HG02571 (cell line): ENCODE data around the gene ANGPTL2.

Source experiments
- ATAC-seq: cut with Tn5 transposase; IDR thresholded peaks from one replicate; pipeline ENCODE4 v1.9.1; 2021; ENCODE audit warnings: mild to moderate bottlenecking, moderate library complexity; ENCODE audit not compliant: unreplicated experiment

Gene ANGPTL2

GRCh38 chr9:127056446-127056845 lies 66.0 kb downstream of the ANGPTL2 start:
- ATAC-seq = no peak

- ATAC-seq = no peak
These were observed 66.6 kb downstream of the ANGPTL2 start for GRCh38 chr9:127055745-127056402.

DNA sequence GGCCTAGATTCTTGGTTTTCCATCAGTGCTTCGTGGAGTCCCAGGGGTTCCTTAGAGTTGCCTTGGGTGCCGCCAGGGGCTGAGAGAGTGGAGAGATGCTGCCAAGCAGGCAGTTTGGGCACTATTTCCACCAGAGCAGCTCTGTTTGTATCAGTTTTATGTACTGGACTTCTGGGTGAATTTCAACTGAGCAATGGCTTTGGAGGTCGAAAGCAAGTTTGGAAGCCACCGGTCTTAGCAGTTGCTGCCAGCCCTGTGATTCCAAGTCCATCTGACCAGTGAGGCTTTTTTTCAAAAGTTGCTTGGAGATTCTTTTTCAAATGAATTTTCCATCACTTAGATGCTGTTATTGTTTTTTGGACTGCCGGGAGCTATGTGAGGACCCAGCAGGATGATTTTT lies 68.5 kb downstream of the ANGPTL2 start:
- no peak for ATAC-seq

- ATAC-seq = no peak
These were observed 69.2 kb downstream of the ANGPTL2 start for GRCh38 chr9:127053057-127053821.

DNA sequence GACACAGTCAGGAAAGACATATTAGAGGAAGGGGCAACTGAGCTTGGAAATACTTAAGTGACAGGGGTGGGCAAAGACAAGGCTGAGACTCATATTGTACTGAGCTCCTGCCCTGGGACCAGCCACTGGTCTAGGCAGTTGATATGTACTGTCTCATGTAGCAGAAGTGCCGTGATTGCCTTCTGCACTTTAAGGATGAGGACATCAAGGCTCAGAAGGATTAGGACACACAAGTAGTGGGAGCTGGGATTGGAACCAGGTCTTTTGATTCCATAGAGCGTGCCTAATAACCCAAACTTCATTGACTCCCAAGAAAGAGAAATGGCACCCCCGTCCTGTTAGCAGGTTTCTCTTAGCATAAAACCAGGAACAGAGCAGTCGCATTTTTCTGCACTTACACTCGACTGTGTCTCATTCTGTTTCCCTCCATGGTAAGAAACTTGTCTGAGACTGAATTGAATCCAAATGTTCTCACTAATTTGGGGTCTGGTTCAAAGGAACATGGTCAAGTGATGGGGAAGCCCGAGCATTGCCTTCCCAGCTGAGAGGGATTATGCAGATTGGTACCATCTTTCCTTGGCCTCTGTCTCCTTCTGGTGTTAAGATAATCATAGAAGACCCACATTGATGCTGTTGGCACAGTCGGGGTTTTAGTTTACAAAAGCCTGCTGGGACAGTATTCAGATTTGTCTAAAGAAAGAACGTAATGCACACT lies 70.4 kb downstream of the ANGPTL2 start:
- ATAC-seq = no peak

GRCh38 chr9:127050591-127051001 lies 71.8 kb downstream of the ANGPTL2 start:
- no peak for ATAC-seq

DNA sequence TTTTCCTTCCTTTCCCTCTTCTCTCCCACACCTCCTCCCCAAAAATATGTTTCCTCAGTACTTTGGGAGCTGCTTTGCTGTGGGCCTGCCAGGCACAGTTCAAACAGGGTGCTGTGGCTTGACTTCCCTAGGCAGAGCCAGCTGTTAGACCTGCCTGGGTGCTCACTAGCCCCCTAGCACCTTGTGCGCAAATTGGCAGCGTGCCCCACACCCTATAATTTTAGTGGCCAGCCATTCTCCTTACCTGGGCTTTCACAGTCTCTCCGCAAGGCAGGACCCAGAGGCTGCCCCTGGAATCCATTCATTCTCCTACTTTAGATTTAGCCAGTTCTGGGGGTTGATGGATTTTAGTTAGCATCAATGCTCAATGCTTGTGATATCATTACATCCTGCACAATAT lies 72.3 kb downstream of the ANGPTL2 start:
- ATAC-seq = no peak

- ATAC-seq = no peak
These were observed 72.9 kb downstream of the ANGPTL2 start for GRCh38 chr9:127049581-127049980.

DNA sequence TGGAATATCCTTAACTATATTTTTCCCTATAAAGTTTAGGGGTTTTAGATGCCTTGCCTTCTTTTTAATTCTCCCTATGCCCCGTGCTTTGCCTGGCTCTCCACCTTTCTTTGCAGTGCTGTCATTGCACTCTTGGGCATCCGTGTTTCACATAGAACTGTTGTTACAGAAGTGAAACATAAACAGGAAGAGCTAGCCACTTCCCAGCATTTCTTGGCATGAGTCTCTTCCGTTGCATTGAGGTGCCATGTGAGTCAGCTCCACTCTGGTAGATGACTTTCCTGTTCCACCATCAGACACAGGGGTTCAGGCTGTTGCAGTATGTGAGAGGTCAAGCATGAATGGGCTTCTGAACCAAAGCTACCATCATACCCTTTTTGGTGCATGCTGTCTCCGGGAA lies 73.4 kb downstream of the ANGPTL2 start:
- ATAC-seq = no peak

DNA sequence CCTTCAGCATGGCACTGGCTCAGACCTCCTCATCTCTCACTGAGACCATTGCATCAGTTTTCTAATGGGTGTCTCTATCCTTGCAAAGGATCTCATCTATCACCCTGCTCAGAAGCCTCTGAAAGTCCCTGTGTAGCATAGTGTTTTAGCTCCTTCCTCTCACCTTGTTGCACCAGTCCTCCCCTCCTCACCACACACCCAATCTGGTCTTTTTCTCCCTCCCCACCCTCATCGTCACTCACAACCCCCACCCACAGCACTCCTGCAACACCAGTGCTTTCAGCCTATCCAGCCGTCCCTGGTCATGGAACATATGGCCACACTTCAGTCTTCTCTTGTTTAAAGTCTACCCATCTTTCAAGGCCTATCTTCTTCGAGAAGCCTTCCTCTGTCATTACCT lies 74.5 kb downstream of the ANGPTL2 start:
- ATAC-seq = no peak

DNA sequence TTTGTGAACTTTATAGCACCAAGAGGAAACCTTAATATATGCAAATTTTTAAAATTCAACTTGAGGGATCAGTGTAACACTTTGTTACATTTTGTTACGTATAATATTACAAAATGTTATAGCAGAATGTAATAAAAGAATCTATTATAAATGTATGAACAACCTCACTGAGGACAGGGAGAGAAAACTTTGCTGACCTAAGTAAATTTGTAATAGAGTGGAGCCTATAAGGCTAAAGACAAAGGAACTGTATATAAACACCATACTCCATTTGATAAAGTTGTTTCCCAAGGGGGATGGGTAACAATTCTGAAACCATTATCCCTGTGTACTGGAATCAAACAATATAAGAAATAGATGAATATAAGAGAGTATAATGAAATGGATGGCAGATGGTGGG lies 77.3 kb downstream of the ANGPTL2 start:
- no peak for ATAC-seq

GRCh38 chr9:127039492-127039891 lies 82.9 kb downstream of the ANGPTL2 start:
- no peak for ATAC-seq

DNA sequence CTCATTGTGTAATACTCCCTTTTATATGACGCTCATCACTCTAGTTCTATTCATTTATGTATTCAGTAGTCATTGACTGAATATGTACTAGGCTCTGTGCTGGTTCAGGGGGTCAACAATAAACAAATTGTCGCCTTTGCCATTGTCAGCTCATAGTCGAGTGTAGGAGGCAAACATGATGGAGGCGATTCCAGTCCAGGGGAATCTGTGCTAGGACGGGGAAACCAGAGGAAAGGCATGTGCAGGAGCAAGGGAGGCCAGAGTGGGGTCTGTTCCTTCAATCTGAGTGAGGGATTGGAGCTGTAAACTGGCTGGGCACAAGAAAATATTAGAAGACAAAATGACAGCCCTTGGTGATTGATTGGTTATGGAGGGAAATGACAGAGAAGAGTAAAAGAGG lies 83.9 kb downstream of the ANGPTL2 start:
- ATAC-seq = no peak
